Activated CD8-positive, alpha-beta T cell treated with anti-CD3 and anti-CD28 coated beads, Interleukin-2, amount 10 ng/mL, durations not matched to agents 7 days and 5 days (primary cell): ENCODE measurements around the gene MNT. TPM values are rescaled to one million over a fixed set of nuclear protein-coding genes. Genes with fewer than 3 reads are reported as not detected.

Source experiments
- ATAC-seq: fragments of 150-1000 bp; cut with Tn5 transposase; one replicate; pipeline ENCODE4 v1.10.0; 2021; ENCODE audit warnings: moderate library complexity
- CTCF ChIA-PET: fragments of 350-600 bp; sonication (Branson Sonifier 250); formaldehyde crosslinking; loops from one replicate; lab custom pipeline; 2021; ENCODE audit warnings: antibody characterized with exemption; lab: Charles Lee
- POLR2A ChIA-PET: fragments of 350-600 bp; sonication (Branson Sonifier 250); formaldehyde crosslinking; loops from one replicate; lab custom pipeline; 2021; ENCODE audit warnings: antibody characterized with exemption; lab: Charles Lee
- DNase-seq: peaks from one replicate; pipeline ENCODE4 v3.0.0-alpha.2; 2020
- H3K27ac Mint-ChIP-seq: one replicate; pipeline ENCODE4 v1.8.0; 2021; ENCODE audit warnings: mild to moderate bottlenecking, mixed read lengths
- H3K27me3 Mint-ChIP-seq: one replicate; pipeline ENCODE4 v1.8.0; 2021; ENCODE audit warnings: low read depth, mixed read lengths
- H3K36me3 Mint-ChIP-seq: one replicate; pipeline ENCODE4 v1.8.0; 2021; ENCODE audit warnings: low read depth, mixed read lengths
- H3K4me1 Mint-ChIP-seq: one replicate; pipeline ENCODE4 v1.8.0; 2021; ENCODE audit warnings: low read depth, mixed read lengths
- H3K4me3 Mint-ChIP-seq: one replicate; pipeline ENCODE4 v1.8.0; 2021; ENCODE audit warnings: mild to moderate bottlenecking, mixed read lengths
- H3K9me3 Mint-ChIP-seq: one replicate; pipeline ENCODE4 v1.8.0; 2022; ENCODE audit warnings: mixed read lengths; ENCODE audit not compliant: insufficient read depth
- total RNA-seq, 2 experiments: library from RNA; stranded (reverse); gene quantifications; one replicate each; pipeline ENCODE4 v1.2.3, GENCODE V29; 2021

MNT gene
- total RNA-seq, 2 experiments from 2014 or later: 24.1 to 24.2 TPM

GRCh38 chr17:2401426-2402221 is 764 bp upstream of the MNT start:
- Mint-ChIP-seq H3K27me3 (no peaks in the 10 kb centered on the region), H3K4me1 (peaks cover 55% of the 10 kb centered on the region), H3K27ac (peak overlapping the region; percentile 100), H3K9me3 (no peaks in the 10 kb centered on the region), H3K36me3 (peaks cover 1% of the 10 kb centered on the region), H3K4me3 (peak overlapping the region; percentile 94)
- POLR2A ChIA-PET: interaction anchor here (0.9 to 3.7 kb wide), 5 partner anchors 9 to 109 kb away, joined by 4 to 25 read pairs (median 5); partner anchors contain the start of gene TSR1
- ATAC-seq (peak; percentile 62), DNase-seq (peak; percentile 100)
- CTCF ChIA-PET: interaction anchor here (0.7 to 10.7 kb wide), 5 partner anchors 9 to 19 kb away, joined by 3 to 112 read pairs (median 5); no protein-coding TSS in a partner anchor

- peaks cover 66% of the 10 kb centered on the region for H3K4me1 Mint-ChIP-seq
- POLR2A ChIA-PET: interaction anchor here (1.4 to 3.7 kb wide), 3 partner anchors 9 to 110 kb away, joined by 4 to 21 read pairs (median 5); no protein-coding TSS in a partner anchor
- ATAC-seq: peak; percentile 2
Measured at GRCh38 chr17:2400474-2400866, 390 bp downstream of the MNT start.

GRCh38 chr17:2399572-2400473 is 1.0 kb downstream of the MNT start:
- H3K27ac Mint-ChIP-seq: peak overlapping the region; percentile 100
- peak overlapping the region; percentile 94 for H3K4me3 Mint-ChIP-seq
- ChIA-PET POLR2A (interaction anchor here (1.2 to 3.7 kb wide), 3 partner anchors 9 to 63 kb away, joined by 4 to 21 read pairs (median 5); partner anchors contain the start of gene TSR1), CTCF (interaction anchor here (7.0 to 10.7 kb wide), 2 partner anchors 17 kb away, joined by 63 to 112 read pairs; no protein-coding TSS in a partner anchor)
- peak; percentile 64 for ATAC-seq
- H3K4me1 Mint-ChIP-seq: peaks cover 65% of the 10 kb centered on the region
- H3K27me3 Mint-ChIP-seq: no peaks in the 10 kb centered on the region
- H3K9me3 Mint-ChIP-seq: no peaks in the 10 kb centered on the region
- H3K36me3 Mint-ChIP-seq: peaks cover 1% of the 10 kb centered on the region
- peak; percentile 94 for DNase-seq

More at GRCh38 chr17:2400474-2400866, 390 bp downstream of the MNT start:
- CTCF ChIA-PET: interaction anchor here (7.0 to 10.7 kb wide), 2 partner anchors 17 to 18 kb away, joined by 63 to 112 read pairs; no protein-coding TSS in a partner anchor
- H3K27me3 Mint-ChIP-seq: no peaks in the 10 kb centered on the region
- peak overlapping the region; percentile 100 for H3K27ac Mint-ChIP-seq
- H3K9me3 Mint-ChIP-seq: no peaks in the 10 kb centered on the region
- peak; percentile 76 for DNase-seq
- H3K4me3 Mint-ChIP-seq: peak overlapping the region; percentile 94
- peaks cover 1% of the 10 kb centered on the region for H3K36me3 Mint-ChIP-seq

GRCh38 chr17:2398655-2399571 is 1.9 kb downstream of the MNT start:
- peak overlapping the region; percentile 94 for H3K4me3 Mint-ChIP-seq
- DNase-seq (peak; percentile 74), ATAC-seq (no peak)
- H3K27me3 Mint-ChIP-seq: no peaks in the 10 kb centered on the region
- ChIA-PET POLR2A (interaction anchor here (0.9 to 3.7 kb wide), 4 partner anchors 8 to 528 kb away, joined by 3 to 21 read pairs (median 4); partner anchors contain the start of gene TSR1), CTCF (interaction anchor here (7.0 to 10.7 kb wide), 2 partner anchors 16 to 18 kb away, joined by 63 to 112 read pairs; no protein-coding TSS in a partner anchor)
- H3K27ac Mint-ChIP-seq: peak overlapping the region; percentile 100
- H3K36me3 Mint-ChIP-seq: peaks cover 5% of the 10 kb centered on the region
- H3K4me1 Mint-ChIP-seq: peaks cover 70% of the 10 kb centered on the region
- no peaks in the 10 kb centered on the region for H3K9me3 Mint-ChIP-seq

- DNase-seq (no peak), ATAC-seq (no peak)
- Mint-ChIP-seq H3K9me3 (no peaks in the 10 kb centered on the region), H3K36me3 (peaks cover 5% of the 10 kb centered on the region), H3K4me1 (peaks cover 66% of the 10 kb centered on the region), H3K4me3 (peak overlapping the region; percentile 94), H3K27ac (peak overlapping the region; percentile 100), H3K27me3 (no peaks in the 10 kb centered on the region)
- ChIA-PET CTCF (interaction anchor here (0.9 to 10.7 kb wide), 3 partner anchors 16 to 19 kb away, joined by 4 to 112 read pairs (median 63); no protein-coding TSS in a partner anchor), POLR2A (interaction anchor here (0.9 kb wide), 1 partner anchor 527 kb away, joined by 3 read pairs; no protein-coding TSS in a partner anchor)
Measured at GRCh38 chr17:2398182-2398581, 2.7 kb downstream of the MNT start.

- Mint-ChIP-seq H3K27ac (peak overlapping the region; percentile 100), H3K4me3 (peak overlapping the region; percentile 94), H3K27me3 (no peaks in the 10 kb centered on the region), H3K9me3 (no peaks in the 10 kb centered on the region), H3K36me3 (peaks cover 5% of the 10 kb centered on the region), H3K4me1 (peaks cover 59% of the 10 kb centered on the region)
- POLR2A ChIA-PET: interaction anchor here (0.9 kb wide), 1 partner anchor 526 kb away, joined by 3 read pairs; no protein-coding TSS in a partner anchor
- DNase-seq (no peak), ATAC-seq (no peak)
- CTCF ChIA-PET: interaction anchor here (0.9 to 7.0 kb wide), 2 partner anchors 15 to 20 kb away, joined by 4 to 63 read pairs; no protein-coding TSS in a partner anchor
Measured at GRCh38 chr17:2397247-2398171, 3.4 kb downstream of the MNT start.

- CTCF ChIA-PET: no interaction called here
- DNase-seq: peak; percentile 84
- no peaks in the 10 kb centered on the region for H3K9me3 Mint-ChIP-seq
- peak; percentile 1 for ATAC-seq
- H3K27me3 Mint-ChIP-seq: no peaks in the 10 kb centered on the region
- H3K4me3 Mint-ChIP-seq: peak overlapping the region; percentile 94
- POLR2A ChIA-PET: no interaction called here
- peaks cover 61% of the 10 kb centered on the region for H3K4me1 Mint-ChIP-seq
- peak overlapping the region; percentile 100 for H3K27ac Mint-ChIP-seq
- H3K36me3 Mint-ChIP-seq: peaks cover 12% of the 10 kb centered on the region
Measured at GRCh38 chr17:2396568-2397246, 4.2 kb downstream of the MNT start.

GRCh38 chr17:2396192-2396567 is 4.7 kb downstream of the MNT start:
- Mint-ChIP-seq H3K4me3 (peak overlapping the region; percentile 94), H3K27me3 (no peaks in the 10 kb centered on the region), H3K36me3 (peaks cover 15% of the 10 kb centered on the region), H3K9me3 (no peaks in the 10 kb centered on the region), H3K4me1 (peaks cover 65% of the 10 kb centered on the region), H3K27ac (peak overlapping the region; percentile 100)
- ChIA-PET POLR2A (no interaction called here), CTCF (no interaction called here)
- DNase-seq (no peak), ATAC-seq (no peak)
